C4-2B (cell line): ENCODE measurements around the gene NKAPL.

Experiments
- ZFX ChIP-seq: fragments of 450-650 bp; IDR thresholded peaks from 2 replicates; pipeline ENCODE4 v1.6.1; 2017
- TF ChIP-seq, protein P1 (sequence below): fragments of 450-650 bp; conservative IDR thresholded peaks from 2 replicates; pipeline ENCODE4 v1.5.1; 2017; ENCODE audit warnings: mild to moderate bottlenecking

- TF ChIP-seq, protein P1, sequence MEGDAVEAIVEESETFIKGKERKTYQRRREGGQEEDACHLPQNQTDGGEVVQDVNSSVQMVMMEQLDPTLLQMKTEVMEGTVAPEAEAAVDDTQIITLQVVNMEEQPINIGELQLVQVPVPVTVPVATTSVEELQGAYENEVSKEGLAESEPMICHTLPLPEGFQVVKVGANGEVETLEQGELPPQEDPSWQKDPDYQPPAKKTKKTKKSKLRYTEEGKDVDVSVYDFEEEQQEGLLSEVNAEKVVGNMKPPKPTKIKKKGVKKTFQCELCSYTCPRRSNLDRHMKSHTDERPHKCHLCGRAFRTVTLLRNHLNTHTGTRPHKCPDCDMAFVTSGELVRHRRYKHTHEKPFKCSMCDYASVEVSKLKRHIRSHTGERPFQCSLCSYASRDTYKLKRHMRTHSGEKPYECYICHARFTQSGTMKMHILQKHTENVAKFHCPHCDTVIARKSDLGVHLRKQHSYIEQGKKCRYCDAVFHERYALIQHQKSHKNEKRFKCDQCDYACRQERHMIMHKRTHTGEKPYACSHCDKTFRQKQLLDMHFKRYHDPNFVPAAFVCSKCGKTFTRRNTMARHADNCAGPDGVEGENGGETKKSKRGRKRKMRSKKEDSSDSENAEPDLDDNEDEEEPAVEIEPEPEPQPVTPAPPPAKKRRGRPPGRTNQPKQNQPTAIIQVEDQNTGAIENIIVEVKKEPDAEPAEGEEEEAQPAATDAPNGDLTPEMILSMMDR, result no peak
- no peak for TF ChIP-seq ZFX
Observed at GRCh38 chr6:28282926-28283325, 23.8 kb downstream of the NKAPL start.
